MM.1S (cell line): ENCODE measurements around the gene BLOC1S4.

Experiments used
- DNase-seq: peaks from one replicate; pipeline ENCODE4 v3.0.0-alpha.2; 2015
- H2AFZ ChIP-seq: fragments of 300-600 bp; sonication (generic); 2 replicates; pipeline ENCODE4 v1.6.0; 2016; ENCODE audit warnings: antibody characterized with exemption, low read length
- H3F3A ChIP-seq: fragments of 300-600 bp; sonication (generic); 2 replicates; pipeline ENCODE4 v1.6.1; 2016; ENCODE audit warnings: mild to moderate bottlenecking, antibody characterized with exemption, low read length, moderate library complexity, mixed read lengths; ENCODE audit not compliant: insufficient read depth
- H3K27ac ChIP-seq: fragments of 300-600 bp; sonication (generic); 2 replicates; pipeline ENCODE4 v1.5.1; 2016; ENCODE audit warnings: mild to moderate bottlenecking, low read length
- H3K27me3 ChIP-seq: fragments of 300-600 bp; sonication (generic); replicated peaks from 2 replicates; pipeline ENCODE4 v1.6.0; 2016; ENCODE audit warnings: low read length; ENCODE audit not compliant: insufficient read depth
- H3K36me3 ChIP-seq: fragments of 300-600 bp; sonication (generic); replicated peaks from 2 replicates; pipeline ENCODE4 v1.6.1; 2016; ENCODE audit warnings: mild to moderate bottlenecking, low read length, mixed read lengths; ENCODE audit not compliant: insufficient read depth
- H3K4me1 ChIP-seq: fragments of 300-600 bp; sonication (generic); 2 replicates; pipeline ENCODE4 v1.6.1; 2016; ENCODE audit warnings: low read length, mixed read lengths
- H3K4me2 ChIP-seq: fragments of 300-600 bp; sonication (generic); 2 replicates; pipeline ENCODE4 v1.6.0; 2016; ENCODE audit warnings: low read depth, low read length
- H3K4me3 ChIP-seq: fragments of 300-600 bp; sonication (generic); 2 replicates; pipeline ENCODE4 v1.5.1; 2016; ENCODE audit warnings: low read length, mixed read lengths
- H3K79me2 ChIP-seq: fragments of 300-600 bp; sonication (generic); 2 replicates; pipeline ENCODE4 v1.6.1; 2016; ENCODE audit warnings: mixed run types, low read length, mixed read lengths
- H3K9ac ChIP-seq: fragments of 300-600 bp; sonication (generic); 2 replicates; pipeline ENCODE4 v1.6.1; 2016; ENCODE audit warnings: low read length, mixed read lengths
- H3K9me2 ChIP-seq: fragments of 300-600 bp; sonication (generic); replicated peaks from 2 replicates; pipeline ENCODE4 v1.6.1; 2016; ENCODE audit warnings: mild to moderate bottlenecking, low read length, mixed read lengths; ENCODE audit not compliant: insufficient read depth
- H3K9me3 ChIP-seq: fragments of 300-600 bp; sonication (generic); replicated peaks from 2 replicates; pipeline ENCODE4 v1.6.1; 2016; ENCODE audit warnings: mild to moderate bottlenecking, low read length, mixed read lengths; ENCODE audit not compliant: insufficient read depth
- H4K20me1 ChIP-seq: fragments of 300-600 bp; sonication (generic); 2 replicates; pipeline ENCODE4 v1.6.1; 2016; ENCODE audit warnings: mild to moderate bottlenecking, low read length, moderate library complexity, mixed read lengths; ENCODE audit not compliant: insufficient read depth
- EZH2 ChIP-seq: fragments of 300-600 bp; sonication (generic); optimal IDR thresholded peaks from 2 replicates; pipeline ENCODE3; 2017; ENCODE audit warnings: low read depth, mild to moderate bottlenecking, antibody characterized with exemption, low read length, mixed read lengths
- EZH2phosphoT487 ChIP-seq: fragments of 300-600 bp; sonication (generic); IDR thresholded peaks from 2 replicates; pipeline ENCODE4 v1.6.1; 2018; ENCODE audit warnings: antibody characterized with exemption, low read length
- TF ChIP-seq, protein P1 (sequence below): fragments of 300-600 bp; sonication (generic); IDR thresholded peaks from 2 replicates; pipeline ENCODE4 v1.5.1; 2016; ENCODE audit warnings: antibody characterized with exemption, low read length, mixed read lengths

Gene BLOC1S4

GRCh38 chr4:6714954-6715353, 1.0 kb upstream of the BLOC1S4 start:
- Histone ChIP-seq H3K27me3 (peaks cover 31% of the 10 kb centered on the region), H3K27ac (no peak overlapping the region), H3K79me2 (peaks cover 9% of the 10 kb centered on the region), H3K36me3 (no peaks in the 10 kb centered on the region), H2AFZ (no peak overlapping the region), H3K4me2 (no peak overlapping the region), H3K4me3 (no peak overlapping the region), H3K4me1 (peaks cover 13% of the 10 kb centered on the region), H3K9me2 (no peaks in the 10 kb centered on the region), H3K9ac (no peak overlapping the region), H4K20me1 (no peaks in the 10 kb centered on the region), H3K9me3 (0 out of 2 replicates have a peak, but pooled peaks cover 5% of the 10 kb centered on the region), H3F3A (peaks cover 4% of the 10 kb centered on the region; the same call in 1 of the 2 replicates)
- TF ChIP-seq EZH2 (no peak), EZH2phosphoT487 (no peak)
- TF ChIP-seq, protein P1, sequence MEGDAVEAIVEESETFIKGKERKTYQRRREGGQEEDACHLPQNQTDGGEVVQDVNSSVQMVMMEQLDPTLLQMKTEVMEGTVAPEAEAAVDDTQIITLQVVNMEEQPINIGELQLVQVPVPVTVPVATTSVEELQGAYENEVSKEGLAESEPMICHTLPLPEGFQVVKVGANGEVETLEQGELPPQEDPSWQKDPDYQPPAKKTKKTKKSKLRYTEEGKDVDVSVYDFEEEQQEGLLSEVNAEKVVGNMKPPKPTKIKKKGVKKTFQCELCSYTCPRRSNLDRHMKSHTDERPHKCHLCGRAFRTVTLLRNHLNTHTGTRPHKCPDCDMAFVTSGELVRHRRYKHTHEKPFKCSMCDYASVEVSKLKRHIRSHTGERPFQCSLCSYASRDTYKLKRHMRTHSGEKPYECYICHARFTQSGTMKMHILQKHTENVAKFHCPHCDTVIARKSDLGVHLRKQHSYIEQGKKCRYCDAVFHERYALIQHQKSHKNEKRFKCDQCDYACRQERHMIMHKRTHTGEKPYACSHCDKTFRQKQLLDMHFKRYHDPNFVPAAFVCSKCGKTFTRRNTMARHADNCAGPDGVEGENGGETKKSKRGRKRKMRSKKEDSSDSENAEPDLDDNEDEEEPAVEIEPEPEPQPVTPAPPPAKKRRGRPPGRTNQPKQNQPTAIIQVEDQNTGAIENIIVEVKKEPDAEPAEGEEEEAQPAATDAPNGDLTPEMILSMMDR, result no peak
- no peak for DNase-seq

GRCh38 chr4:6715704-6716017, 313 bp upstream of the BLOC1S4 start:
- H3K36me3 ChIP-seq, result no peaks in the 10 kb centered on the region
- no peak overlapping the region for H3K27ac ChIP-seq
- TF ChIP-seq, protein P1, result no peak
- TF ChIP-seq EZH2 (no peak), EZH2phosphoT487 (no peak)
- peak overlapping the region; percentile 93 for H3K4me3 ChIP-seq
- H3K4me2 ChIP-seq, result peak overlapping the region; percentile 98
- H3K79me2 ChIP-seq, result peaks cover 9% of the 10 kb centered on the region
- H3K9me2 ChIP-seq, result no peaks in the 10 kb centered on the region
- H3K9me3 ChIP-seq, result 0 out of 2 replicates have a peak, but pooled peaks cover 5% of the 10 kb centered on the region
- no peak for DNase-seq
- no peaks in the 10 kb centered on the region for H3F3A ChIP-seq
- H3K4me1 ChIP-seq, result peaks cover 13% of the 10 kb centered on the region
- H3K27me3 ChIP-seq, result peaks cover 25% of the 10 kb centered on the region
- H2AFZ ChIP-seq, result peak overlapping the region; percentile 85
- no peaks in the 10 kb centered on the region for H4K20me1 ChIP-seq
- H3K9ac ChIP-seq, result no peak overlapping the region

DNA sequence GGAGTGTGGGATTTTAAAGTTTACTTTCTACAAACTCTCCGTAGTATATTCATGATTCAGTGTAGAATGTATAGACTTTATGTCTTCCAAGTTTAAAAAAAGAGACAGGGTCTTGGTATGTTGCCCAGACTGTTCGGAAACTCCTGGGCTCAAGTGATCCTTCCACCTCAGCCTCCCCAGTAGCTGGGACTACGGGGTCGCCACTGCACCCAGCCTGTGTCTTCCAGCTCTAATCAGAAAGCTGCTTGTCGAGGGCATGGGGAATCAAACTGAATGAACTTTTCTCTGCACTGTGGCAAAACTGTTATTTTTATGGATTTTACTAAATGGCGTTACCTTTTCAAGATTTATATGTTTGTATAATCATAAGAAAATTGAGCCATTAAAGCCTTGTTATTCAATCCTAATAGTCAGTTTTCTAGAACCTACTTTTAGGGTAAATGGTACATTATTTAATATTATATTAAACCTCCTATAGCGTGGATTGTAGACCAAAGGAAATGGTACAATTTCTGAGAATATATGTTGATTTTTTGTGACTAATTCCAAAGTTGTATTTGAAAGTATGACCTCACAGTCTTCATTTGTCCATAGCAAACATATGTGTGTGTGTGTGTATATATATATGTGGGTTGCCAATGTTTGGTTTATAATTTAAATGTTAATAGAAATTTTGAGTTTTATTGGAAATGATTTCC, 1.1 kb downstream of the BLOC1S4 start:
- H3K79me2 ChIP-seq, result peaks cover 9% of the 10 kb centered on the region
- H3K27me3 ChIP-seq, result peaks cover 11% of the 10 kb centered on the region
- no peaks in the 10 kb centered on the region for H3K9me3 ChIP-seq
- H3K27ac ChIP-seq, result no peak overlapping the region
- no peaks in the 10 kb centered on the region for H3F3A ChIP-seq
- no peaks in the 10 kb centered on the region for H3K9me2 ChIP-seq
- no peak for DNase-seq
- no peaks in the 10 kb centered on the region for H4K20me1 ChIP-seq
- peaks cover 13% of the 10 kb centered on the region for H3K4me1 ChIP-seq
- no peak overlapping the region for H2AFZ ChIP-seq
- no peaks in the 10 kb centered on the region for H3K36me3 ChIP-seq
- H3K4me3 ChIP-seq, result peak overlapping the region; percentile 93
- TF ChIP-seq EZH2phosphoT487 (no peak), EZH2 (no peak)
- TF ChIP-seq, protein P1, result no peak
- H3K9ac ChIP-seq, result peak overlapping the region; percentile 61; the same call in 1 of the 2 replicates
- peak overlapping the region; percentile 98 for H3K4me2 ChIP-seq
